HepG2 (cell line): ENCODE data around the gene C6orf15. TPM values are rescaled to one million over a fixed set of nuclear protein-coding genes. Genes with fewer than 3 reads are reported as not detected.

Experiments used
- ATAC-seq: fragments of 200-7000 bp; cut with Tn5 transposase; 3 replicates; pipeline ENCODE4 v1.9.1; 2020; ENCODE audit warnings: mild to moderate bottlenecking, moderate library complexity
- BruUV-seq: library from RNA; stranded (reverse); fragments of 400-500 nt; replicated peaks from 2 replicates; lab custom pipeline; 2021; lab: Mats Ljungman, UMichigan
- CTCF ChIA-PET: fragments of 300-600 bp; formaldehyde crosslinking; extraction: SDS; loops from one replicate; lab custom pipeline; 2021; ENCODE audit warnings: low total read pairs, inconsistent platforms, low intra/inter-chr PET ratio; lab: Yijun Ruan, JAX
- POLR2A ChIA-PET: fragments of 350-600 bp; sonication (Branson Sonifier 250); formaldehyde crosslinking; loops from one replicate; lab custom pipeline; 2020; ENCODE audit warnings: antibody characterized with exemption, inconsistent platforms; lab: Yijun Ruan, JAX
- DNase-seq: peaks from one replicate; pipeline ENCODE4 v3.0.0-alpha.2; 2015; ENCODE audit warnings: low spot score
- FAIRE-seq: peaks from 3 replicates; lab custom pipeline; 2011; peaks lifted over from hg19 to GRCh38; lab: Jason Lieb, UNC
- H2AFZ ChIP-seq: one replicate; pipeline ENCODE4 v1.6.1; 2011; ENCODE audit warnings: low read length, inconsistent platforms
- H3K27ac ChIP-seq: fragments of 300-600 bp; 3 replicates; pipeline ENCODE4 v1.8.0; 2011; ENCODE audit warnings: mixed run types, mild to moderate bottlenecking, mixed read lengths, low read length, inconsistent platforms; ENCODE audit not compliant: insufficient read depth; ENCODE audit errors: extremely low read length
- H3K27me3 ChIP-seq, 2 experiments: fragments of 200-600 bp in 1 of 2; 2 replicates in 1 of 2; 3 replicates in 1 of 2; pipeline versions ENCODE4 v1.6.0 to v1.8.0; 2011; ENCODE audit warnings: low read length in 2 of 2, mild to moderate bottlenecking in 2 of 2, moderate library complexity in 2 of 2, inconsistent platforms in 1 of 2; ENCODE audit not compliant: insufficient read depth in 2 of 2, control insufficient read depth in 1 of 2
- H3K36me3 ChIP-seq, 2 experiments: fragments of 200-600 bp in 1 of 2; replicated peaks in 1 of 2; 2 replicates in 1 of 2; 3 replicates in 1 of 2; pipeline versions ENCODE4 v1.5.1 to v1.8.0; 2011; ENCODE audit warnings: low read length in 2 of 2, inconsistent platforms in 1 of 2; ENCODE audit not compliant: insufficient read depth in 2 of 2, control insufficient read depth in 1 of 2
- H3K4me1 ChIP-seq: 2 replicates; pipeline ENCODE4 v1.5.1; 2012; ENCODE audit warnings: low read length, inconsistent platforms; ENCODE audit not compliant: insufficient read depth
- H3K4me2 ChIP-seq: 2 replicates; pipeline ENCODE4 v1.6.0; 2011; ENCODE audit warnings: low read depth, low read length, inconsistent platforms
- H3K4me3 ChIP-seq, 3 experiments: fragments of 200-600 bp in 1 of 3; sonication (generic), shearing (Covaris generic) in 1 of 3; replicated peaks in 1 of 3; 2 replicates each; pipeline ENCODE4 v1.5.1; 2011 to 2016; ENCODE audit warnings: low read length in 3 of 3, inconsistent platforms in 2 of 3, low read depth in 2 of 3, mild to moderate bottlenecking in 2 of 3, control low read depth in 1 of 3, mixed read lengths in 1 of 3; ENCODE audit not compliant: insufficient read depth in 1 of 3
- H3K79me2 ChIP-seq: one replicate; pipeline ENCODE4 v1.6.1; 2011; ENCODE audit warnings: low read length, inconsistent platforms; ENCODE audit not compliant: insufficient read depth
- H3K9ac ChIP-seq: 2 replicates; pipeline ENCODE4 v1.6.0; 2011; ENCODE audit warnings: mild to moderate bottlenecking, low read depth, low read length, inconsistent platforms; ENCODE audit not compliant: insufficient read depth
- H3K9me3 ChIP-seq: 2 replicates; pipeline ENCODE4 v1.5.1; 2012; ENCODE audit warnings: mild to moderate bottlenecking, low read length
- H4K20me1 ChIP-seq: 2 replicates; pipeline ENCODE4 v1.6.0; 2011; ENCODE audit warnings: inconsistent platforms, mild to moderate bottlenecking, low read length, moderate library complexity; ENCODE audit not compliant: insufficient read depth
- HDAC2 ChIP-seq: sonication (generic); formaldehyde crosslinking; IDR thresholded peaks from 2 replicates; pipeline ENCODE4 v1.4.0; 2020; ENCODE audit warnings: missing genetic modification reagents
- MAFK ChIP-seq, 2 experiments: IDR thresholded peaks in 1 of 2; conservative IDR thresholded peaks in 1 of 2; 2 replicates each; pipeline ENCODE4 v1.6.1; 2011; ENCODE audit warnings: improper control_type of control experiment in 2 of 2, low read length in 2 of 2
- MIER2 ChIP-seq: IDR thresholded peaks from 2 replicates; pipeline ENCODE4 v1.6.1; 2016; ENCODE audit warnings: missing biosample characterization, missing genetic modification reagents
- MXD4 ChIP-seq: IDR thresholded peaks from 2 replicates; pipeline ENCODE4 v1.6.1; 2016; ENCODE audit warnings: mild to moderate bottlenecking, missing biosample characterization, missing genetic modification reagents
- ZNF20 ChIP-seq: sonication (generic); formaldehyde crosslinking; IDR thresholded peaks from 2 replicates; pipeline ENCODE4 v1.4.0; 2020; ENCODE audit warnings: mild to moderate bottlenecking, moderate library complexity, missing genetic modification reagents
- ZNF574 ChIP-seq: sonication (generic); formaldehyde crosslinking; IDR thresholded peaks from 2 replicates; pipeline ENCODE4 v1.4.0; 2020; ENCODE audit warnings: missing genetic modification reagents
- WGBS: methylation state at CpG from one replicate; pipeline ENCODE4 v1.1.6; 2017; ENCODE audit warnings: low lambda C conversion rate; 5-methylcytosine and 5-hydroxymethylcytosine counted together
- in situ Hi-C: cut with HindIII; loops from 2 replicates; pipeline ENCODE4 v1.10.0; 2017; ENCODE audit warnings: low pct_unique_long_range_greater_than_20kb; ENCODE audit not compliant: extremely low pct_ligation_motif_present
- intact Hi-C: fragments of 100-400 bp; cut with micrococcal nuclease; formaldehyde crosslinking; loops from one replicate; pipeline ENCODE4 v1.10.0; 2022; ENCODE audit not compliant: unreplicated experiment
- polyA plus RNA-seq, 8 experiments: library from polyadenylated mRNA; depleted of rRNA in 3 of 8; stranded (reverse) in 7 of 8; unstranded in 1 of 8; fragments of >200 nt; fragmentation: Illumina TruSeq in 4 of 8; extraction: Trizol in 4 of 8; gene quantifications; 2 replicates each; pipeline versions ENCODE4 v1.2.1 to v1.2.3, GENCODE V29; 2011 to 2016; ENCODE audit warnings: low read depth in 4 of 8, missing spikeins in 1 of 8, mixed read lengths in 1 of 8; ENCODE audit not compliant: insufficient read depth in 1 of 8
- total RNA-seq, 5 experiments: library from RNA; depleted of rRNA; stranded (reverse); fragments of >200 nt; fragmentation: Illumina TruSeq; extraction: Trizol; gene quantifications; 2 replicates each; pipeline ENCODE4 v1.2.3, GENCODE V29; 2016; ENCODE audit warnings: low read depth in 1 of 5

The C6orf15 gene
- total and polyA plus RNA-seq, 2 of the 13 experiments (the other 11 are each of a cell fraction or from before 2014, with no cell fraction given) = not detected

- POLR2A ChIA-PET = no interaction called here
- no peak for FAIRE-seq
- in situ Hi-C loops = loop anchor here (25.0 kb wide), 2 partner anchors 409 to 634 kb away; partner anchors contain the start of genes NRM and PPP1R18
- intact Hi-C loops = no loop called here
- Histone ChIP-seq H3K79me2 (no peaks in the 10 kb centered on the region), H3K9ac (no peak overlapping the region), H3K4me1 (peaks cover 45% of the 10 kb centered on the region), H4K20me1 (no peaks in the 10 kb centered on the region), H3K9me3 (no peaks in the 10 kb centered on the region), H3K4me2 (no peak overlapping the region), H2AFZ (no peak overlapping the region), H3K27me3 (no peaks in the 10 kb centered on the region), H3K36me3 (no peaks in the 10 kb centered on the region), H3K27ac (no peak overlapping the region), H3K4me3 (no peak overlapping the region)
- no TSS peak for BruUV-seq
- TF ChIP-seq MXD4 (CRISPR knock-in tag) (no peak), MAFK (conservative IDR thresholded peaks at IDR 0.05 in 1 of 2, IDR thresholded peaks at IDR 0.05 in 1 of 2; ENCODE audit: low read length in 2 of 2) (peak; percentile 27 to 35; a peak in 2 of 4 replicates), ZNF20 (no peak), MIER2 (CRISPR knock-in tag) (no peak), HDAC2 (CRISPR knock-in tag) (no peak)
- DNase-seq = no peak
- WGBS = 52% methylated on average over 5 of the region's 5 CpGs
- CTCF ChIA-PET = no interaction called here
- ATAC-seq = no peak
These were observed 15.7 kb downstream of the C6orf15 start for GRCh38 chr6:31096656-31097055.

- no peak for FAIRE-seq
- intact Hi-C loops = no loop called here
- ChIA-PET CTCF (no interaction called here), POLR2A (no interaction called here)
- 56% methylated on average over 3 of the region's 3 CpGs for WGBS
- in situ Hi-C loops = loop anchor here (25.0 kb wide), 2 partner anchors 409 to 634 kb away; partner anchors contain the start of genes NRM and PPP1R18
- no TSS peak for BruUV-seq
- DNase-seq = no peak
- H3K27ac ChIP-seq = no peak overlapping the region
- peaks cover 48% of the 10 kb centered on the region for H3K4me1 ChIP-seq
- no peaks in the 10 kb centered on the region for H4K20me1 ChIP-seq
- no peaks in the 10 kb centered on the region for H3K79me2 ChIP-seq
- H3K9ac ChIP-seq = no peak overlapping the region
- H3K27me3 ChIP-seq = no peaks in the 10 kb centered on the region
- no peak for TF ChIP-seq ZNF574 (CRISPR knock-in tag)
- no peak overlapping the region for H3K4me3 ChIP-seq
- no peaks in the 10 kb centered on the region for H3K36me3 ChIP-seq
- H3K4me2 ChIP-seq = no peak overlapping the region
- no peak for ATAC-seq
- no peak overlapping the region for H2AFZ ChIP-seq
- H3K9me3 ChIP-seq = no peaks in the 10 kb centered on the region
These were observed 16.2 kb downstream of the C6orf15 start for GRCh38 chr6:31096215-31096614.
